T-helper 2 cell treated with Interferon-gamma antibody and Interleukin-4, amounts not matched to agents 5 μg/mL and 100 μg/mL, for 36 hours (primary cell): ENCODE measurements around the gene ATAD5.
A peak's percentile ranks its signal among the peaks of the same experiment; 100 is the strongest.

Source experiments
- DNase-seq: peaks from one replicate; pipeline ENCODE4 v3.0.0; 2021; ENCODE audit warnings: low spot score
- H3K27ac Mint-ChIP-seq: one replicate; pipeline ENCODE4 v1.8.0; 2021; ENCODE audit warnings: mild to moderate bottlenecking, mixed read lengths
- H3K27me3 Mint-ChIP-seq: one replicate; pipeline ENCODE4 v1.8.0; 2021; ENCODE audit warnings: low read depth, mixed read lengths
- H3K36me3 Mint-ChIP-seq: one replicate; pipeline ENCODE4 v1.8.0; 2021; ENCODE audit warnings: low read depth, mixed read lengths
- H3K4me1 Mint-ChIP-seq: one replicate; pipeline ENCODE4 v1.8.0; 2021; ENCODE audit warnings: low read depth, mixed read lengths
- H3K4me3 Mint-ChIP-seq: one replicate; pipeline ENCODE4 v1.8.0; 2022; ENCODE audit warnings: mild to moderate bottlenecking, moderate library complexity, mixed read lengths
- H3K9me3 Mint-ChIP-seq: one replicate; pipeline ENCODE4 v1.8.0; 2021; ENCODE audit warnings: mixed read lengths

ATAD5 gene, protein sequence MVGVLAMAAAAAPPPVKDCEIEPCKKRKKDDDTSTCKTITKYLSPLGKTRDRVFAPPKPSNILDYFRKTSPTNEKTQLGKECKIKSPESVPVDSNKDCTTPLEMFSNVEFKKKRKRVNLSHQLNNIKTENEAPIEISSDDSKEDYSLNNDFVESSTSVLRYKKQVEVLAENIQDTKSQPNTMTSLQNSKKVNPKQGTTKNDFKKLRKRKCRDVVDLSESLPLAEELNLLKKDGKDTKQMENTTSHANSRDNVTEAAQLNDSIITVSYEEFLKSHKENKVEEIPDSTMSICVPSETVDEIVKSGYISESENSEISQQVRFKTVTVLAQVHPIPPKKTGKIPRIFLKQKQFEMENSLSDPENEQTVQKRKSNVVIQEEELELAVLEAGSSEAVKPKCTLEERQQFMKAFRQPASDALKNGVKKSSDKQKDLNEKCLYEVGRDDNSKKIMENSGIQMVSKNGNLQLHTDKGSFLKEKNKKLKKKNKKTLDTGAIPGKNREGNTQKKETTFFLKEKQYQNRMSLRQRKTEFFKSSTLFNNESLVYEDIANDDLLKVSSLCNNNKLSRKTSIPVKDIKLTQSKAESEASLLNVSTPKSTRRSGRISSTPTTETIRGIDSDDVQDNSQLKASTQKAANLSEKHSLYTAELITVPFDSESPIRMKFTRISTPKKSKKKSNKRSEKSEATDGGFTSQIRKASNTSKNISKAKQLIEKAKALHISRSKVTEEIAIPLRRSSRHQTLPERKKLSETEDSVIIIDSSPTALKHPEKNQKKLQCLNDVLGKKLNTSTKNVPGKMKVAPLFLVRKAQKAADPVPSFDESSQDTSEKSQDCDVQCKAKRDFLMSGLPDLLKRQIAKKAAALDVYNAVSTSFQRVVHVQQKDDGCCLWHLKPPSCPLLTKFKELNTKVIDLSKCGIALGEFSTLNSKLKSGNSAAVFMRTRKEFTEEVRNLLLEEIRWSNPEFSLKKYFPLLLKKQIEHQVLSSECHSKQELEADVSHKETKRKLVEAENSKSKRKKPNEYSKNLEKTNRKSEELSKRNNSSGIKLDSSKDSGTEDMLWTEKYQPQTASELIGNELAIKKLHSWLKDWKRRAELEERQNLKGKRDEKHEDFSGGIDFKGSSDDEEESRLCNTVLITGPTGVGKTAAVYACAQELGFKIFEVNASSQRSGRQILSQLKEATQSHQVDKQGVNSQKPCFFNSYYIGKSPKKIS (N-terminal part only)

DNA sequence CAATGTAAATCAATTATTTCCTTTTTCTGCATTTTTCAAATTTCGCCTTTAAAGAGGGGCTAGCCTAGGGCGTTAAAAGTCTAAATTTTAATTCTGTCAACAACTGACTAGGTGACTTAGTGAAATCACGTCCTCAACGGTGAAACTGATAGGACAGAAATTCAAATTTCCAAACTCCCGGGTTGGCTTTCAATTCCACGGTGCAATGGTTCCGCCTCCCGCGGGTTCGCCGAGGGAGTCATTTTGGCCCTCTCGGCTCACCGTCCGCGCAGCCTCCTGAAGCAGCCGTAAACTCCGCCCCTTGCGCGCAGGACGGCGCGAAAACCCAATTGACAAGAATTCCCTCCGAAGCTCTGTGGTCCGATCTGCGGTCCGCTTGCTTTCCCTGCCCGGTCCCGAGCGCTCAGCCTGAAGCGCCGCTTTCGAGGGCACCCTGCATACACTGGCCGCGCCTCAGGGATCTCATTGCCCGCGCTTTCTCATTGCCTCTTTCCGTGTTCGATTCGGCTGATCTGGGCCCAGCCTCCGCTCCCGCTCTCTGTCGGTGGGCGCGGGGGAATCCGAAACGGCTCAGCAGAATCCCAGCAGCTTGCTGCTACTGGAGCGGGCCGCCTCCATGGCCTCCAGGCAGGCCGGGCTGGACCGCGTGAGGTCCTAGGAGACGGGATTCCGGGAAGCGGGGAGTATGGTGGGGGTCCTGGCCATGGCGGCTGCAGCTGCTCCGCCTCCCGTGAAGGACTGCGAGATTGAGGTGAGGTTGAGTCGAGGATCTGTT, at the start of gene ATAD5:
Gene ATAD5 (plus strand): TSS at position 304 of the 775 bp plus-strand sequence. CDS start 382 bp downstream, at position 686.
- Mint-ChIP-seq H3K36me3 (peaks cover 16% of the 10 kb centered on the region), H3K4me3 (peak within 1 kb of the TSS; percentile 99), H3K27ac (peak within 1 kb of the TSS; percentile 97), H3K27me3 (no peaks in the 10 kb centered on the region), H3K4me1 (peaks cover 24% of the 10 kb centered on the region), H3K9me3 (no peaks in the 10 kb centered on the region)
- peak; percentile 90 for DNase-seq

DNA sequence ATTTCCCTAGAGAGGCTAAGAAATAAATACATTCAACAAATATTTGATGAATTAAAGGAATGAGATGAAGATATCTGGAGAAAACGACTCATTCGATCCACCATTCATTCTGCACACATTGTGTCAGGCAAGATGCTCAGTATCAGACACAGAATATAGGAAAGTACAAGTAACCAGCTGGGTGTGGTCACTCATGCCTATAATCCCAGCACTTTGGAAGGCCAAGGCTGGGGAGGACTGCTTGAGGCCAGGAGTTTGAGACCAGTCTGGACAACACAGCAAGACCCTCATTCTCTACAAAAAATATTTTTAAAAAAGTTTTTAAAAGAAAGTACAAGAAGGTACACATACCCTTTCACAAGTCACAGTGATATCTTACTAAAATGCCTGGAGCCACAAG, 49.6 kb upstream of the ATAD5 start:
- Mint-ChIP-seq H3K27me3 (no peaks in the 10 kb centered on the region), H3K27ac (peak overlapping the region; percentile 55), H3K4me3 (no peak overlapping the region), H3K36me3 (peaks cover 34% of the 10 kb centered on the region), H3K4me1 (peaks cover 6% of the 10 kb centered on the region), H3K9me3 (no peaks in the 10 kb centered on the region)
- DNase-seq = no peak

DNA sequence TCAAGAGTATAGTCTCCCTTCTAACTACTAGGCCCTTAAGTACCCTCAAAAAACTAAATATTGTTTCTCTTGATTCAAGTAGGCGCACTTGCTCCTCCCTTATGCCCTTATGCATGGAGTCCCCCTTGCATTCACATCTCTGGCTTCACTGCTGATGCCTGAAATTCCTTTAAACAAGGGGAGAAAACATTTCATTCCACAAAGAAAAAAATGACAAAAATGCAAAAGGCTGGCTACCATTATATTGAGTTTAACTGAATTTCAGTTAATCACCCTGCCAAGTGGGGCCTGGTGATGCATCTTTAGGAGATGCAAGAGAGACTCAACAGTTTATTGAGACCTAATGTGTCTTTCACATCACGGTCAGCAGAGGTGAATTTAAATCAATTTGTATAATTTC, 42.8 kb upstream of the ATAD5 start:
- Mint-ChIP-seq H3K4me1 (peaks cover 15% of the 10 kb centered on the region), H3K36me3 (peaks cover 56% of the 10 kb centered on the region), H3K27me3 (no peaks in the 10 kb centered on the region), H3K4me3 (no peak overlapping the region), H3K27ac (peak overlapping the region; percentile 84), H3K9me3 (no peaks in the 10 kb centered on the region)
- no peak for DNase-seq

DNA sequence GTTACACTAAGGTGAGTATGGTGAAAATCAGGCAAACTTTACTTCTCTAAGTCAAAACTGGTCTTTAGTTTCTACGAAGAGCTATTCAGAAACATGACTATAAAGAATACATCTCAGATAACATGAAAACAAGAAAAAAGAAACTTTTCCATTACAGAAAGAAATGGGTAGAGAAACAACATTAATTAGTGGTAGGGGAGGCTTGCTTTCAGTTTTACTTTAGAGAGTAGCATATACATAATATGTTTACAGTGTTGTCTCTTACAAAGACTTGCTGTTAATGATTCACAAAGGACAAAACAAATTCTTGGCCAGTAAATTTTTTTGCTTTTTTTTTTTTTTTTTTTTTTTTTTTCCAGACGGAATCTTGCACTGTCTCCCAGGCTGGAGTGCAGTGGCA, 41.5 kb upstream of the ATAD5 start:
- peak overlapping the region; percentile 45 for H3K27ac Mint-ChIP-seq
- peak overlapping the region; percentile 30 for H3K4me3 Mint-ChIP-seq

DNA sequence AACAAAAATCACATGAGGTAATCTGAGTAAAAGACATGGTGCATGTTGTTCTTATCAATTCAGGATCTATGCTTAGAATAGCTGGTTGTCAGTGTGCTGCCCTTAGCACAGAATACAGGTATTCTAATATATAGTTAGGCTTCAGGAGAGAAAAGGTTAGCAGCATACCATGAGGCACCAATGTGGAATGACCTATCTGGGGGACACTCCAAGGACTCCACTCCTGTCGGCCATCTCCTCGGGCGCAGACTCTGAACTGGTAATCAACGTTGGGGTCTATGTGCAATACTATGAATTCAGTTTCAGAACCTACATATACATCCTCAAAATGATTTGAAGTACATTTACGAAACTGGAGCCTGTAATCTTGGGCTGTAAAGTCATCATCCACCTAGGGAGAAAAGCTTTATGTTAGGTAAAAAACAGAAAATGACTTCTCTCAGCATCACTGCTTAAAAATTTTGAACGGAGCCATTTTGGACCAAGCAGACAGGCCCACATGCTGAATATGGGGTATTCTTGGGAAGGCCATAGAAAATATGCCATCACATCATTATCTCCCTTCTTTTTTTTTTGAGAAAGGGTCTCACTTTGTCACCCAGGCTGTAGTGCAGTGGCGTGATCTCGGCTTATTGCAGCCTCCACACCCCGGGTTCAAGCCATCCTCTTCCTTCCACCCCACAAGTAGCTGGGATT, 38.3 kb upstream of the ATAD5 start:
- H3K9me3 Mint-ChIP-seq = no peaks in the 10 kb centered on the region
- H3K4me3 Mint-ChIP-seq = no peak overlapping the region
- DNase-seq = no peak
- H3K27ac Mint-ChIP-seq = no peak overlapping the region
- peaks cover 68% of the 10 kb centered on the region for H3K36me3 Mint-ChIP-seq
- H3K27me3 Mint-ChIP-seq = no peaks in the 10 kb centered on the region
- peaks cover 23% of the 10 kb centered on the region for H3K4me1 Mint-ChIP-seq

More for the DNA sequence above, 41.5 kb upstream of the ATAD5 start:
- Mint-ChIP-seq H3K9me3 (no peaks in the 10 kb centered on the region), H3K27me3 (no peaks in the 10 kb centered on the region), H3K36me3 (peaks cover 58% of the 10 kb centered on the region), H3K4me1 (peaks cover 15% of the 10 kb centered on the region)
- DNase-seq = no peak

DNA sequence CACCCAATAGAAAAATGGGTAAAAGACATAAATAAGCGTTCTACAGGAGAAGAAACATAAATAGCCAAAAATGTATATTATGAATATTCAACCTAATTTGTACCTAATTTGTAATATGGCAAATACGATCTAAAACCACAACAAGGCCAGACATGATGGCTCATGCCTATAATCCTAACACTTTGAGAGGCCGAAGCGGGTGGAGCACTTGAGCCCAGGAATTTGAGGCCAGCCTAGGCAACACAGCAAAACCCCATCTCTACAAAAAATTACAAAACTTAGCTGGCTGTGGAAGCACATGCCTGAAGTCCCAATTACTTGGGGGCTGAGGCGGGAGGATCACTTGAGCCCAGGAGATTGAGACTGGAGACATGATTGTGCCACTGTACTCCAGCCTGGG, 37.4 kb upstream of the ATAD5 start:
- Mint-ChIP-seq H3K36me3 (peaks cover 62% of the 10 kb centered on the region), H3K27ac (no peak overlapping the region), H3K4me1 (peaks cover 18% of the 10 kb centered on the region), H3K27me3 (no peaks in the 10 kb centered on the region), H3K9me3 (no peaks in the 10 kb centered on the region), H3K4me3 (no peak overlapping the region)
- no peak for DNase-seq

DNA sequence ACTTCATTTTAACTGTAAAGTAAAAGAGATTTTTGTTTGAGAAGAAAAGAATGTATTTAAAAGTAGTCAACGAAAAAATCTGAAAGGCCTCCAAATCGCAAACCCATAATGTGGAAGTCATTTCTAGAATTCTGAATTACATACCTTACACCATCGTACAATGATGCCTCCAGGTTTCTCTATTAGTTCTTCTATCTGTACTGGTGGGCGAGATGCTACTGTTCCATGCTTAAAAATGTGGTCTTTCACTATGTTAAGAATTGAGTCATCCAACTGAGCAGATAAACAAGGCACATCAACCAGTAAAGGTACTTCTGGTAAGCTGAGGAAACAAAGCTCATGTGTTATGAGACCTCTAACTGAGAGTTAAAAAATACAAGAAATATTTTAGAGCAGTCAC, 35.8 kb upstream of the ATAD5 start:
- peaks cover 59% of the 10 kb centered on the region for H3K36me3 Mint-ChIP-seq
- H3K4me3 Mint-ChIP-seq = no peak overlapping the region
- H3K27ac Mint-ChIP-seq = peak overlapping the region; percentile 65

DNA sequence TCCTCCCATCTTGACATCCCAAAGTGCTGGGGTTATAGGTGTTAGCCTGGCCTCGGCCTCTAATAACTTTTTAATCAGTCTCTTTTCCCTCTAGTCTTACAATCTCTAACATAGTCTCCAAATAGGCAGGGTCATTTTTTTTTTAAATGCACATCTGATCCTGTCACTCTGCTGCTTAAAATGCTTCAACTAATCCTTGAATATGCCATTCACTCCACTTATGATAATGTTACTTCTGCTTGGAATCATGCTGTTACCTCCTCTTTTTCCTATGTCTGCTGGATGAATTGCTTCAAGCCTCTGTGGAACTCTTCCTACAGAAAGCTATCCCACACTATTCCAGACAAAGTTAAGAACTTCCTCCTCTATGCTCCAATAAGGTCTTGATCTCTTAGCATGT, 30.1 kb upstream of the ATAD5 start:
- no peak for DNase-seq
- peaks cover 15% of the 10 kb centered on the region for H3K4me1 Mint-ChIP-seq
- H3K27me3 Mint-ChIP-seq = no peaks in the 10 kb centered on the region
- H3K9me3 Mint-ChIP-seq = no peaks in the 10 kb centered on the region
- H3K27ac Mint-ChIP-seq = no peak overlapping the region
- H3K36me3 Mint-ChIP-seq = peaks cover 56% of the 10 kb centered on the region
- H3K4me3 Mint-ChIP-seq = no peak overlapping the region

More for the DNA sequence above, 35.8 kb upstream of the ATAD5 start:
- Mint-ChIP-seq H3K4me1 (peaks cover 10% of the 10 kb centered on the region), H3K9me3 (no peaks in the 10 kb centered on the region), H3K27me3 (no peaks in the 10 kb centered on the region)
- DNase-seq = no peak

DNA sequence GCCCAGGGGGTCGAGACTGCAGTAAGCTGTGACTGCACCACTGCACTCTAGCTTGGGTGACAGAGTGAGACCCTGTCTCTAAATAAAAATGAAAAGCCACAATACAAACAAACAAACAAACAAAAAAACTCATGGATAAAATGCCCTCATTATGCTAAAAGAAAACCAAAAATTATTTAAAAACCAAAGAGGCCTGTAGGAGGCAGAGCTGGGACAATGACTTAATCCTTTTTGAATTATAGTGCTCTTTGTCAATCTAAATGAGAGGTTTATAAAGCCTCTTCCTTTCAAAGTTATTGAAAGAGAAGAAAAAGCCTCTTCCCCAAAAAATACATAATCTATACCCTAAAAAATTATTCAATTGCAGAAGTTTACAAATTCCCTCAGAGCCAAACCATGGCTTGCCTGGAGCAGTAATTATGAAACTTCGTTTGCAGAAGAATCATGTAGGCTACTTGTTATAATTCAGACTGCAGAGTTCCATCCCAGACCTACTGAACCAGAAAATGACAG, 25.8 kb upstream of the ATAD5 start:
- no peak for DNase-seq
- peaks cover 45% of the 10 kb centered on the region for H3K36me3 Mint-ChIP-seq
- peak overlapping the region; percentile 58 for H3K27ac Mint-ChIP-seq
- H3K4me1 Mint-ChIP-seq = peaks cover 44% of the 10 kb centered on the region
- peak overlapping the region; percentile 27 for H3K4me3 Mint-ChIP-seq
- H3K27me3 Mint-ChIP-seq = no peaks in the 10 kb centered on the region
- H3K9me3 Mint-ChIP-seq = no peaks in the 10 kb centered on the region

DNA sequence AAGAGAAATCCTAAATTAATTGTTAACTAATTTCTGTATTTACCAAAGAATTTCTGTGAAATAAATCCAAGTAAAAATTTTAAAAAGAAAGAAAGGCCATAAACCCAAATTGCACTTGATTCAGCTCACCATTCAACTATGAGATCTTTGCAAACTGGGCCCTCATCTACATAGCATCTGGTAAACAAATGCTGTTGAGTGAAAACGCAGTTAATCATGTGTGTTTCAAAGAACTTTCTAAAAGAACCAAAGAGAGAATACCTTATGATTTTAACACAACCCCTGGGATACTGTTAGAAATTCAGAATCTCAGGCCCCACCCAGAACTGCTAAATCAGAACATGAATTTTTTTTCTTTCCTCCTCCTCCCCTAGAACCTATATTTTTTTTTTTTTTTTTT, 23.9 kb upstream of the ATAD5 start:
- DNase-seq = no peak
- H3K36me3 Mint-ChIP-seq = peaks cover 33% of the 10 kb centered on the region
- peaks cover 49% of the 10 kb centered on the region for H3K4me1 Mint-ChIP-seq

DNA sequence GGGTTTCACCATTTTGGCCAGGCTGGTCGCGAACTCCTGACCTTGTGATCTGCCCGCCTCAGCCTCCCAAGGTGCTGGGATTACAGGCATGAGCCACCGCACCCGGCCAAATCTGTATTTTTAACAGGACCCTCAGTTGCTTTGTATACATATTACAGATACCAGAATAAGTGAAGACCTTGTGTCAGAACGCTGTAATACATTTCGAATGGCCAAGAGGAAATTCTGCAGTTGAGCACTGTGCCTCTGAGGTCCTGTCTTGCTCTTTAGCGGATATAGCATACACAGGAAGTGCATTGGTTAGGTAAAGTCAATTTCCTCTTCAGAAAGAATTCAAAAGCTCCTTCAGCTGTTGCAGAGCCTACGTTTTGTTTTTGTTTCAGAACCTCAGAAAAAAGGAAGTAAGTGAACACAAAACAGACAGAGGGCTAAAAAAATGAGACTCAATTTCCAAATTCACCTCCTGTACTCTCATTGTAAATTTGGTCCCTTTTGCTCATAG, 22.9 kb upstream of the ATAD5 start:
- Mint-ChIP-seq H3K4me1 (peaks cover 53% of the 10 kb centered on the region), H3K27ac (peak overlapping the region; percentile 97), H3K36me3 (peaks cover 27% of the 10 kb centered on the region)

More for the DNA sequence above, 23.9 kb upstream of the ATAD5 start:
- H3K9me3 Mint-ChIP-seq = no peaks in the 10 kb centered on the region
- H3K27ac Mint-ChIP-seq = peak overlapping the region; percentile 97
- no peaks in the 10 kb centered on the region for H3K27me3 Mint-ChIP-seq
- H3K4me3 Mint-ChIP-seq = peak overlapping the region; percentile 86

DNA sequence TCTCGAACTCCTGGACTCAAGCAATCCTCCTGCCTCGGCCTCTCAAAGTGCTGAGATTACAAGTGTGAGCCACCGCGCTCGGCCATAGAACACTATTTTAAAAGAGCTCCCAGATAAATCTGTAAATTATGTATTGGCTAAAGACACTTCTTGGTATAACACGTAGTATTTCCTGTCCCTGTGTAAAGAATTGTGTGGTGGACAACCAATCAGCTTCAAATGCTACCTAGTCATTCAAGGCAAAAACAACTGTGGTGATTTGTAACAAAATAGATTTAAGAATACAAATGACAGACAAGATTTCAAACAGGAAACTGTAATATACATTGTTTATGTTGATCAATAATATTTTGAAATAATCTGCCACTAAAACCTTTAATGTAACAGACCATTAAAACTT, 21.9 kb upstream of the ATAD5 start:
- peaks cover 54% of the 10 kb centered on the region for H3K4me1 Mint-ChIP-seq
- no peaks in the 10 kb centered on the region for H3K27me3 Mint-ChIP-seq
- no peaks in the 10 kb centered on the region for H3K9me3 Mint-ChIP-seq
- H3K4me3 Mint-ChIP-seq = peak overlapping the region; percentile 86
- peaks cover 19% of the 10 kb centered on the region for H3K36me3 Mint-ChIP-seq
- no peak for DNase-seq
- peak overlapping the region; percentile 97 for H3K27ac Mint-ChIP-seq

More for the DNA sequence above, 22.9 kb upstream of the ATAD5 start:
- peak; percentile 44 for DNase-seq
- Mint-ChIP-seq H3K9me3 (no peaks in the 10 kb centered on the region), H3K4me3 (peak overlapping the region; percentile 86), H3K27me3 (no peaks in the 10 kb centered on the region)
